Measurements from ENCODE around the gene COPB2. TPM values are rescaled to one million over a fixed set of nuclear protein-coding genes. Genes with fewer than 3 reads are reported as not detected.

Gene COPB2
- total RNA-seq, 1 donor: 314 TPM

DNA sequence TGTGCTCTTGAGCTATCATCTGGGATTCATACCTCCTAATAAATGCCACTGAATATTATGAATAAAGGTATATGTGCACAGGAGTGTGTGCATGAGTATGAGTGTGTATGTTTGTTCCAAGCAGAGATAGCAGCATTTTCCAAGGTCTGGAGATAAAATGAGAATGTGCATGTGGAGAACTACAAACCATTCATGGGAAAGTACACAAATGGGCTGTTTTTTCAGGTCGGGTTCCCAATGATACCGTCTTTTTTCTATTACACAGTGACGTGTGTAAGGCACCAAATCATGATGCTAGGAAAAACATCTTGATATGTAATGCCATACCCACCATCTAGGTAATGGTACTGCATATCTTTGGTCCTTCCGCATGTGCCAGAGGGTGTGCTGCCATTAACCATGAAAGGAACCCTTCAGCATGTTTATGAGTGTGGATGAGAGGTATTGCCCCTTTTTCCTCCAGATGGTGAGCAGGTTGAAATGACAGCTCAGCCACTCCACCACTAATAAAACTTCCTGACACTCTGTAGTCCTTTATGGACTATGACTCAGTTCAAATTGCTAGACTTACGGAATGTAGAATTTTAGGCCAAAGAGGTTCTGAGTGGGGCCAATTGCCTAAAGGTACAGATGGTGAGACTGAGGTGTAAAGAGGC lies 36.4 kb upstream of the COPB2 start:
- TF ChIP-seq, protein P1, sequence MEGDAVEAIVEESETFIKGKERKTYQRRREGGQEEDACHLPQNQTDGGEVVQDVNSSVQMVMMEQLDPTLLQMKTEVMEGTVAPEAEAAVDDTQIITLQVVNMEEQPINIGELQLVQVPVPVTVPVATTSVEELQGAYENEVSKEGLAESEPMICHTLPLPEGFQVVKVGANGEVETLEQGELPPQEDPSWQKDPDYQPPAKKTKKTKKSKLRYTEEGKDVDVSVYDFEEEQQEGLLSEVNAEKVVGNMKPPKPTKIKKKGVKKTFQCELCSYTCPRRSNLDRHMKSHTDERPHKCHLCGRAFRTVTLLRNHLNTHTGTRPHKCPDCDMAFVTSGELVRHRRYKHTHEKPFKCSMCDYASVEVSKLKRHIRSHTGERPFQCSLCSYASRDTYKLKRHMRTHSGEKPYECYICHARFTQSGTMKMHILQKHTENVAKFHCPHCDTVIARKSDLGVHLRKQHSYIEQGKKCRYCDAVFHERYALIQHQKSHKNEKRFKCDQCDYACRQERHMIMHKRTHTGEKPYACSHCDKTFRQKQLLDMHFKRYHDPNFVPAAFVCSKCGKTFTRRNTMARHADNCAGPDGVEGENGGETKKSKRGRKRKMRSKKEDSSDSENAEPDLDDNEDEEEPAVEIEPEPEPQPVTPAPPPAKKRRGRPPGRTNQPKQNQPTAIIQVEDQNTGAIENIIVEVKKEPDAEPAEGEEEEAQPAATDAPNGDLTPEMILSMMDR (IDR thresholded peaks at IDR 0.05; ENCODE audit: insufficient read depth, low read depth, low read length): no peak
- DNase-seq (ENCODE audit: low read depth): no peak
- H3K4me3 ChIP-seq (ENCODE audit: low read depth, low read length): no peak overlapping the region

GRCh38 chr3:139423232-139423631 lies 33.8 kb upstream of the COPB2 start:
- no peak overlapping the region for H3K4me3 ChIP-seq (ENCODE audit: low read depth, low read length)
- TF ChIP-seq, protein P1 (IDR thresholded peaks at IDR 0.05; ENCODE audit: insufficient read depth, low read depth, low read length): no peak
- no peak for DNase-seq (ENCODE audit: low read depth)

DNA sequence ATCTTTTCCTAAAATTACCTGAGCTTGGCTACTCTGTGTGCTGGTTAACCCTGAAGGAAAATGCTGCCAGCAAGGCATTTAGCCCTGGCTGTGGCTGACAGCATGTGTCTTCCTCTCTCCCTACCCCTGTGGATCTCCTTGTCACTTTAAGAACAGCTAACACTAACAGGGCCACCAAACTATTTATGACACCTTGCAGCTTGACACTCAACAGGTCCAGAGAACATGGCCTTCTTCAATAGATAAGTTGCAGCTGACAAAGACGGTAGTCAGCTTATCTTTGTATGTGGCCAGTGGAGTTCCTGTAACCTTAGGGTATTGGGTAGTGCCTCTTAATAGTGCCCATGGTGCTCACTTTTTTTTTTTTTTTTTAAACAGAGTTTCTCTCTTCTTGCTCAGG lies 32.0 kb upstream of the COPB2 start:
- TF ChIP-seq, protein P1 (IDR thresholded peaks at IDR 0.05; ENCODE audit: insufficient read depth, low read depth, low read length): no peak
- no peak overlapping the region for H3K4me3 ChIP-seq (ENCODE audit: low read depth, low read length)
- DNase-seq (ENCODE audit: low read depth): no peak

DNA sequence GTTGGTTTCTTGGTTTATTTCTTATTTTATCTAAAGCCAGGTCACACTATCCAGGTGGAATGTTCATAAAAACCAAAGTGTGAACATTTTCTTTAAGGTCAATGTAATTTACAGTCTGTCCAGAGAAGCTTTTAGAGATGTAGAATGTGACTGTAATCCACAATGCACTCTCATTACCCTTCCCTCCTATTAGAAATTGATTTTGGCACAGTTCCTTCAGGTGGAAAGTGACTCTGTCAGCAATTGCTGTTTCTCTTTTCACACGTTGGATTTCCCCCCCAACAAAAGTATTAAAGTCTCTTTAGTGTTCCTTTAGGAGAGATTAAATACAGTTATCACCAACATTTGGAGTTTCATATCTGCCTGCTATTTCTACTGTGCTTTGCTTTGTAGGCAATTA lies 31.6 kb upstream of the COPB2 start:
- TF ChIP-seq, protein P1 (IDR thresholded peaks at IDR 0.05; ENCODE audit: insufficient read depth, low read depth, low read length): no peak
- H3K4me3 ChIP-seq (ENCODE audit: low read depth, low read length): no peak overlapping the region
- no peak for DNase-seq (ENCODE audit: low read depth)

GRCh38 chr3:139418144-139418543 lies 28.7 kb upstream of the COPB2 start:
- no peak overlapping the region for H3K4me3 ChIP-seq (ENCODE audit: low read depth, low read length)
- TF ChIP-seq, protein P1 (IDR thresholded peaks at IDR 0.05; ENCODE audit: insufficient read depth, low read depth, low read length): no peak
- DNase-seq (ENCODE audit: low read depth): no peak

DNA sequence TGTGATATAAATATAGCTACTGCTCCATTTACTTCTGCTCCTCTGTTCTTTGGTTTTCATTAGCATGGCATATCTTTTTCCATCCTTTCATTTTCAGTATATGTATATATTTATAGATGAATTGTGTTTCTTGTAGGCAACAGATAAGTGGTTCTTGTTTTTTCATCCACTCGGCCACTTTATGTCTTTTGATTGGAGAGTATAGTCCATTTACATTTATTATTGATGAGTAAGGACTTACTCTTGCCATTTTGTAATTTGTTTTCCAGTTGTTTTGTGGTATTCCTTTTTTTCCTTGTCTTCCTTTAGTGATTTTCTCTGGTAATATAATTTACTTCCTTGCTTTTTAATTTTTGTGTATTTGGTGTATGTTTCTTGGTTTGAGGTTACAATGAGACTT lies 26.8 kb upstream of the COPB2 start:
- H3K4me3 ChIP-seq (ENCODE audit: low read depth, low read length): no peak overlapping the region
- no peak for DNase-seq (ENCODE audit: low read depth)
- TF ChIP-seq, protein P1 (IDR thresholded peaks at IDR 0.05; ENCODE audit: insufficient read depth, low read depth, low read length): no peak

Data from fibroblast of villous mesenchyme (primary cell).